PC-3 (cell line): ENCODE results near the gene PPIA. TPM values are rescaled to one million over a fixed set of nuclear protein-coding genes. Genes with fewer than 3 reads are reported as not detected.

Source experiments
- ATAC-seq: fragments of 200-7000 bp; cut with Tn5 transposase; 2 replicates; pipeline ENCODE4 v1.9.1; 2020; ENCODE audit warnings: mild to moderate bottlenecking, moderate library complexity
- BruUV-seq: library from RNA; stranded (reverse); fragments of 400-500 nt; replicated peaks from 2 replicates; lab custom pipeline; 2021; lab: Mats Ljungman, UMichigan
- CTCF ChIA-PET: fragments of 300-600 bp; sonication (Branson Sonifier 250); formaldehyde crosslinking; loops from one replicate; lab custom pipeline; 2022; ENCODE audit warnings: antibody characterized with exemption; lab: Charles Lee
- POLR2A ChIA-PET: fragments of 300-600 bp; sonication (Branson Sonifier 250); formaldehyde crosslinking; loops from one replicate; lab custom pipeline; 2022; ENCODE audit warnings: antibody characterized with exemption; ENCODE audit not compliant: unreplicated experiment; lab: Charles Lee
- DNase-seq: peaks from one replicate; pipeline ENCODE4 v3.0.0-alpha.2; 2015
- H2AFZ ChIP-seq: fragments of 300-600 bp; sonication (generic); 2 replicates; pipeline ENCODE4 v1.6.0; 2016; ENCODE audit warnings: antibody characterized with exemption, low read length
- H3F3A ChIP-seq: fragments of 300-600 bp; sonication (generic); one replicate; pipeline ENCODE4 v1.6.0; 2017; ENCODE audit warnings: antibody characterized with exemption, low read length, control low read depth, mild to moderate bottlenecking; ENCODE audit not compliant: unreplicated experiment
- H3K27ac ChIP-seq: fragments of 300-600 bp; sonication (generic); 2 replicates; pipeline ENCODE4 v1.5.1; 2016; ENCODE audit warnings: mild to moderate bottlenecking, low read length
- H3K27me3 ChIP-seq: fragments of 300-600 bp; sonication (generic); 2 replicates; pipeline ENCODE4 v1.6.1; 2016; ENCODE audit warnings: low read length, mixed read lengths
- H3K36me3 ChIP-seq: fragments of 300-600 bp; sonication (generic); 2 replicates; pipeline ENCODE4 v1.6.1; 2016; ENCODE audit warnings: low read depth, mixed run types, low read length, mixed read lengths
- H3K4me1 ChIP-seq: fragments of 300-600 bp; sonication (generic); 2 replicates; pipeline ENCODE4 v1.5.1; 2016; ENCODE audit warnings: low read length; ENCODE audit not compliant: insufficient read depth
- H3K4me2 ChIP-seq: fragments of 300-600 bp; sonication (generic); 2 replicates; pipeline ENCODE4 v1.6.0; 2016; ENCODE audit warnings: low read length
- H3K4me3 ChIP-seq: fragments of 300-600 bp; sonication (generic); 2 replicates; pipeline ENCODE4 v1.5.1; 2016; ENCODE audit warnings: mild to moderate bottlenecking, low read length, mixed read lengths
- H3K79me2 ChIP-seq: fragments of 300-600 bp; sonication (generic); 2 replicates; pipeline ENCODE4 v1.6.1; 2017; ENCODE audit warnings: low read length, mixed read lengths
- H3K9ac ChIP-seq: fragments of 300-600 bp; sonication (generic); 2 replicates; pipeline ENCODE4 v1.6.0; 2016; ENCODE audit warnings: mild to moderate bottlenecking, low read length
- H3K9me2 ChIP-seq: fragments of 300-600 bp; sonication (generic); replicated peaks from 2 replicates; pipeline ENCODE4 v1.6.1; 2016; ENCODE audit warnings: mixed run types, low read length, mixed read lengths
- H3K9me3 ChIP-seq: fragments of 300-600 bp; sonication (generic); 2 replicates; pipeline ENCODE4 v1.6.1; 2016; ENCODE audit warnings: low read length, mixed read lengths
- H4K20me1 ChIP-seq: fragments of 300-600 bp; sonication (generic); 2 replicates; pipeline ENCODE4 v1.6.1; 2016; ENCODE audit warnings: low read length, mixed read lengths
- CTCF ChIP-seq: fragments of 300-600 bp; sonication (generic); conservative IDR thresholded peaks from 2 replicates; pipeline ENCODE4 v1.5.1; 2017; ENCODE audit warnings: antibody characterized with exemption, low read depth, mild to moderate bottlenecking, low read length
- EZH2 ChIP-seq: fragments of 300-600 bp; sonication (generic); IDR thresholded peaks from one replicate; pipeline ENCODE4 v1.6.1; 2017; ENCODE audit warnings: antibody characterized with exemption, mild to moderate bottlenecking, low read length; ENCODE audit not compliant: unreplicated experiment
- EZH2phosphoT487 ChIP-seq: fragments of 300-600 bp; sonication (generic); IDR thresholded peaks from 2 replicates; pipeline ENCODE4 v1.6.1; 2018; ENCODE audit warnings: mild to moderate bottlenecking, antibody characterized with exemption, low read length, borderline replicate concordance
- intact Hi-C: fragments of 100-400 bp; cut with micrococcal nuclease; formaldehyde crosslinking; loops from 2 replicates; pipeline ENCODE4 v1.9.0; 2023
- total RNA-seq: library from RNA; depleted of rRNA; stranded (reverse); fragments of >200 nt; gene quantifications from 2 replicates; pipeline ENCODE4 v1.2.3, GENCODE V29; 2014

The PPIA gene
- total RNA-seq, 1 experiment from 2014 or later = 4,136 TPM

DNA sequence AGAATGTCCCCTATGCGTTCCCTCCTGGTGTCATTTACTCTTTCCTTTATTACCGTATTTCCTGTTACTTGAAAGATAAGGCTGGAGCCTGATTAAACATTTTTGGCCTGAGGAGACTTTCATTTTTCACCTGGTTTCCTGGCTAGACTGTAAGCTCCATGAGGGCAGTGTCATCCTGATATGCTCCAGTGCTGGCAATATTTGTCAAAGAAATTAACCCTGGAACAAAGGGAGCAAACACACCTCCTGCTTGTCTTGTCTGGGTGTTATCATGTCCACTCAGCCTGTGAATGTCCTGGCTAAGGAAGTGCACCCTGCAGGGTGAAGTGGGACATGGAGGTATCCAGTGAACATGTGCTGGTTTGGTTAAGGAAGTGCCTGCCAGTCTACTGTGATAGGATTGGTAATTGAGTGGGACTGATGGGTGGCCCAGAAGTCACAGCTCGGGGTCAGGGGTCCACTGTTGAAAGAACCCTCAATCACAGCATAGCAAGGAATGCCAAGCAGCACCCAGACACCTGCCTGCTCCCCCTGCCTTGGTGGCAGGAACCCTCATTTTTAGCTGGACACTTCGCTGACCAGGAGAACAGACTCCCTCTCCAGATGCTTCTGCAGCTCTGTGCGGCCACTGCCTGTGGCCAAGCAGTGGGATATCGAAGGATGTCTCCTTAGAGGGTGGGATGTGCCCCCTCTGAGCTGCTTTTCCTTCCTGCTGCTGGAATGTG is 20.9 kb upstream of the PPIA start:
- no peaks in the 10 kb centered on the region for H3K79me2 ChIP-seq
- H2AFZ ChIP-seq = no peak overlapping the region
- ATAC-seq (no peak), DNase-seq (no peak)
- CTCF ChIA-PET = no interaction called here
- POLR2A ChIA-PET = interaction anchor here (0.6 kb wide), 1 partner anchor 284 kb away, joined by 4 read pairs; no protein-coding TSS in a partner anchor
- intact Hi-C loops = no loop called here
- H3K9me2 ChIP-seq = no peaks in the 10 kb centered on the region
- H3F3A ChIP-seq = no peaks in the 10 kb centered on the region
- no peaks in the 10 kb centered on the region for H4K20me1 ChIP-seq
- no peaks in the 10 kb centered on the region for H3K9me3 ChIP-seq
- H3K36me3 ChIP-seq = no peaks in the 10 kb centered on the region
- H3K4me3 ChIP-seq = no peak overlapping the region
- H3K4me2 ChIP-seq = no peak overlapping the region
- no peaks in the 10 kb centered on the region for H3K4me1 ChIP-seq
- H3K27ac ChIP-seq = no peak overlapping the region
- BruUV-seq = no TSS peak
- no peak overlapping the region for H3K9ac ChIP-seq
- no peaks in the 10 kb centered on the region for H3K27me3 ChIP-seq
- TF ChIP-seq EZH2 (no peak), EZH2phosphoT487 (no peak), CTCF (no peak)

DNA sequence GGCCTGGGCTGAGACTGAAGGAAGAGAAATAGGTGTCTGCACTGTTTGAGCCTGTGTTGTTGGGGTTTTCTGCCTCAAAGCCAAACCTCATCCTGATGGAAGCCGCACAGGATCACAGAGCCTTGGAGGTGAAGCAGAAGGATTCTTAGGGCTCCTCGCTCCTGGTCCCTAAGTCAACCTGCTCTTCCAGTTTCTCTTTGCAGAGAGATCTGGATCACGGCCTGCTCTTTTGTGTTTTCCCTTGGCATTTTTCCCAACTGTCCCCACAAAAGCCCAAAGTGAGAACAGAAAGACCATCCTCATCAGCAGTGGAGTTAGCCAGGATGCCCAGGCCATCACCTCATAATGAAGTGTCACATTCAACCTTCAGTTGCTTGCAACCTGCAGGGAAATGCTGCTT is 20.3 kb upstream of the PPIA start:
- ATAC-seq = no peak
- Histone ChIP-seq H3K36me3 (no peaks in the 10 kb centered on the region), H3K9ac (no peak overlapping the region), H3K4me3 (no peak overlapping the region), H3K9me3 (no peaks in the 10 kb centered on the region), H2AFZ (no peak overlapping the region), H3K79me2 (no peaks in the 10 kb centered on the region), H4K20me1 (no peaks in the 10 kb centered on the region), H3K27me3 (no peaks in the 10 kb centered on the region), H3K4me1 (no peaks in the 10 kb centered on the region), H3K4me2 (no peak overlapping the region), H3K9me2 (no peaks in the 10 kb centered on the region), H3F3A (no peaks in the 10 kb centered on the region), H3K27ac (no peak overlapping the region)
- no TSS peak for BruUV-seq
- ChIA-PET CTCF (no interaction called here), POLR2A (no interaction called here)
- intact Hi-C loops = no loop called here
- TF ChIP-seq EZH2 (no peak), CTCF (no peak), EZH2phosphoT487 (no peak)
- no peak for DNase-seq

GRCh38 chr7:44782460-44782859 is 14.0 kb upstream of the PPIA start:
- Histone ChIP-seq H3K27ac (no peak overlapping the region), H3K9me3 (no peaks in the 10 kb centered on the region), H3K4me1 (no peaks in the 10 kb centered on the region), H3K4me3 (no peak overlapping the region), H3K9ac (no peak overlapping the region), H2AFZ (no peak overlapping the region), H4K20me1 (no peaks in the 10 kb centered on the region), H3K27me3 (no peaks in the 10 kb centered on the region), H3K79me2 (no peaks in the 10 kb centered on the region), H3F3A (no peaks in the 10 kb centered on the region), H3K9me2 (no peaks in the 10 kb centered on the region), H3K4me2 (no peak overlapping the region), H3K36me3 (no peaks in the 10 kb centered on the region)
- peak; percentile 24; the same call in 1 of the 2 replicates for ATAC-seq
- DNase-seq = no peak
- no TSS peak for BruUV-seq
- CTCF ChIA-PET = no interaction called here
- intact Hi-C loops = no loop called here
- no peak for TF ChIP-seq EZH2
- TF ChIP-seq CTCF = no peak
- no peak for TF ChIP-seq EZH2phosphoT487
- POLR2A ChIA-PET = no interaction called here
